ENCODE results near the gene NRXN2. TPM values are rescaled to one million over a fixed set of nuclear protein-coding genes. Genes with fewer than 3 reads are reported as not detected.
A peak's percentile ranks its signal among the peaks of the same experiment; 100 is the strongest.

NRXN2 gene
- total and polyA plus RNA-seq, 10 of the 15 experiments (the other 5 are each of a cell fraction or from before 2014, with no cell fraction given), result 0.03 to 1.4 (median 0.23) TPM

DNA sequence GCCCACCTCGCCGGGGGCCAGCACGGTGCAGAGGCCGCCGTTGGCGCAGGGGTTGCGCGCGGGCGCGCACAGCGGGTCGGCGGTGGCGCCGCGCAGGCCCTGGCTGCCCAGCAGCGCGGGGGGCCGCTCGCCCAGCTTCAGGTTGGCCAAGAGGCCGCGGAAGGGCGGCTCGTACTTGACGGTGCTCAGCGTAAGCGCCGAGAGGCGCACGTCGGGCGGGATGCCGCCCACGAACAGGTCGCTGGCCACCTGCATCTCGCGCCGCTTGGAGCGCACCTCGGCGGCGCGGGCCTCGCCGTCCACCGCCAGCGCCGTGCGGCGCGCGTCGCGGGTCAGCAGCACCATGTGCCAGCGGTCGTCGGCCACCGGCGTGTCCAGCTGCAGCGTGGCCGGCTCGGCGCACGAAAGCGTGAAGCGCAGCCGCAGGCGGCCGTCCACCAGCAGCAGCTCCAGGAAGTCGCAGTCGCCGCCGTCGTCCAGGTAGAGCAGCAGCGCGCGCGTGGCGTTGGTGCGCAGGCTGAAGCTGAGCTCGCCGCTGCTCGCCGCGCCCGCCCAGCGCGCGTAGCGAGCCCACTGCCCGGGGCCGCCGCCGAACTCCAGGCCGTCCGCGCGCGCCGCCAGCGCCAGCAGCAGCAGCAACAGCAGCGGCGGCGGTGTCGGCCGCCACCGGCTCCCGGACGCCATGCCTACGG is 9.8 kb downstream of the NRXN2 start:
- no TSS peak for BruUV-seq (replicated peaks)
- WGBS (ENCODE audit: insufficient coverage, insufficient replicate concordance, low lambda C conversion rate, missing lambda C conversion rate), result 59% methylated on average over 79 of the region's 111 CpGs
- Histone ChIP-seq H3K27ac (ENCODE audit: control insufficient read depth, insufficient read depth) (no peak overlapping the region), H3K4me1 (ENCODE audit: control insufficient read depth, insufficient read depth, low read length) (peaks cover 7% of the 10 kb centered on the region), H3K9ac (ENCODE audit: control insufficient read depth, insufficient read depth, low read length) (no peak overlapping the region), H3K27me3 (replicated peaks in 1 of 2; ENCODE audit: control insufficient read depth in 2 of 2, insufficient read depth in 2 of 2, low read length in 1 of 2) (peaks cover 6 to 10% of the 10 kb centered on the region in 2 experiments; a peak in 3 of 4 replicates), H2AFZ (ENCODE audit: control insufficient read depth, low read depth, low read length) (no peak overlapping the region), H3K36me3 (ENCODE audit: control insufficient read depth in 2 of 2, insufficient read depth in 2 of 2, low read length in 1 of 2) (no peaks in the 10 kb centered on the region), H3K79me2 (ENCODE audit: control insufficient read depth, insufficient read depth, low read length) (no peaks in the 10 kb centered on the region), H3K9me3 (replicated peaks; ENCODE audit: control insufficient read depth, insufficient read depth, low read length) (no peaks in the 10 kb centered on the region), H4K20me1 (ENCODE audit: control insufficient read depth, insufficient read depth) (no peaks in the 10 kb centered on the region), H3K4me3 (no peak overlapping the region), H3K4me2 (ENCODE audit: control insufficient read depth, insufficient read depth) (no peak overlapping the region)
- in situ Hi-C loops (cut with MboI) (no loop called here), intact Hi-C loops (cut with micrococcal nuclease; ENCODE audit: unreplicated experiment) (no loop called here)
- ChIA-PET POLR2A (no interaction called here), RAD21 (ENCODE audit: unreplicated experiment) (no interaction called here), CTCF (interaction anchor here (1.3 kb wide), 1 partner anchor 9 kb away, joined by 4 read pairs; no protein-coding TSS in a partner anchor), SMC1A (ENCODE audit: uncharacterized antibody, unreplicated experiment) (no interaction called here)
- no peak for ATAC-seq
- FAIRE-seq, result no peak
- TF ChIP-seq TCF7 (IDR thresholded peaks at IDR 0.05; ENCODE audit: borderline replicate concordance) (no peak), CEBPB (IDR thresholded peaks at IDR 0.05; ENCODE audit: borderline replicate concordance in 1 of 2, low read depth in 2 of 2, low read length in 2 of 2) (no peak), NR2C2 (IDR thresholded peaks at IDR 0.05; ENCODE audit: borderline replicate concordance, control insufficient read depth, insufficient read length, low read depth) (no peak), SIX5 (IDR thresholded peaks at IDR 0.05; ENCODE audit: low read depth, low read length, severe bottlenecking) (no peak), CBX5 (IDR thresholded peaks at IDR 0.05; ENCODE audit: low read depth) (no peak), HDAC6 (IDR thresholded peaks at IDR 0.05; ENCODE audit: unreplicated experiment) (peak; percentile 81), TBL1XR1 (IDR thresholded peaks at IDR 0.05; ENCODE audit: low read depth, low read length) (no peak), TCF12 (IDR thresholded peaks at IDR 0.05; ENCODE audit: low read depth, low read length) (no peak), SUZ12 (IDR thresholded peaks at IDR 0.05; ENCODE audit: unreplicated experiment) (peak; percentile 77), FOXM1 (IDR thresholded peaks at IDR 0.05; ENCODE audit: low read depth, low read length) (no peak)
- DNase-seq (ENCODE audit: low read depth, low spot score), result no peak
